ENCODE measurements around the gene UTP15.

The UTP15 gene

GRCh38 chr5:73565139-73565968 is at the start of gene UTP15, which contains the start of gene ANKRA2:
Gene UTP15, plus strand, starts transcription at chr5:73565743. Its CDS starts 1,602 bp downstream, at chr5:73567345.
Gene ANKRA2, minus strand, starts transcription at chr5:73565639. Its CDS starts 2,758 bp downstream, at chr5:73562881.
- DNase-seq (ENCODE audit: low read depth) = peak; percentile 93

GRCh38 chr5:73519531-73520283 is 45.8 kb upstream of the UTP15 start:
- DNase-seq (ENCODE audit: low read depth) = no peak

DNA sequence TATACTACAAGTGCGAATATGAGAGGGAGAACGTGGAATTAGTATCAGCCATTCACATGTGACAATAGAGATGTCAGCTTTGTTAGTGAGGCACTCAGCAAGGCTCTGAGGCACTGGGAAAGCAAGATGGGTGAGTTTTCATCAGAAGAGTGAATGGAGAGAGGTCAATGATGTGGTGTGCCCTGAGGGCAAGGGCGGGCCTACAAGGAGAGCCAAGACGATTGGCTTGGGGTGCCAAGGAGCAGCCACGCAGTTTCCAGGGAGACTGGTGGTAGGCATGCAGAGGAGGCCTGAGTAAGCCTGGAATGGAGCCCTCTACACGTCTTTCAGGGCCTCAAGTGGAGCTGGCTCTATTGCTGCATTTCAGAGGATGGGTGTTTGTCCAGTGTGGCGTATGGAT is 42.6 kb upstream of the UTP15 start:
- no peak for DNase-seq (ENCODE audit: low read depth)

DNA sequence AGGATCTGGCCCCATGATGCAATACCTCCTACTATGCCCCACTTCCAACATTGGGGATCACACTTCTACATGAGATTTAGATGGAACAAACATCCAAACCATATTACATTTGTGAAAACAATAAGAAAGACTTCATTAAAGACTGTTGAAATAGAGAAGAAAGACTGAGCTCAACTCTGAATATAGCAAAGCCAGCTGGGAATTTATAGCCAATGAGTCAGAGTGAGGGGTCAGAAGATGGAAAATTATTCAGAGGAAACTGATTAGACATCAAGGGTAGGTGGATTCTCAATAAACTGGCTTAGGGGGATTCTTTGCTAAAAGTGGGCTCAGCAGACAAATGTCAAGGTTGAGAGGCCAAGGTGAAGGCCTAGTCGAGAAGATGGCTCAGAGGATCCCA is 41.7 kb upstream of the UTP15 start:
- no peak for DNase-seq (ENCODE audit: low read depth)

- DNase-seq (ENCODE audit: low read depth) = no peak
Measured at GRCh38 chr5:73525606-73526203, 39.8 kb upstream of the UTP15 start.

GRCh38 chr5:73528248-73528647 is 37.3 kb upstream of the UTP15 start:
- DNase-seq (ENCODE audit: low read depth) = no peak

DNA sequence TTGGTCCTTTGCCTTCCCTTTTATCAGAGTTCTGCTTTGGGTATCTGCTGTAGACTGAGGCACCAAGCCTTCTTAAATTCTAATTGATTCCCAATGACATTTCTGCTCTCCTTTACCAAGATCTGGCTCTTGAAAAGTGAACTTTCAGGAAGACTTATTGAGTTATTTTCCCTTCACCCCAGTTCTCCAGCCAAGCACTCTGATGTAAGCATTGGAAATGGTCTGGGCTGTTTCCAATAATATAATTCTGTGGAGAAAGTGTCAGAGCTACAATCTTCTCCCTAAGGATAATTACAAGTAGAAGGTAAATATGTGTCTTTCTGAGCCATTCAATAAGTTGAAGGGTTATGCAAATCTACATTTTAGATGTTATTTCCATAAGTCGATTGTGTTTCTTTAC is 36.5 kb upstream of the UTP15 start:
- DNase-seq (ENCODE audit: low read depth) = no peak

DNA sequence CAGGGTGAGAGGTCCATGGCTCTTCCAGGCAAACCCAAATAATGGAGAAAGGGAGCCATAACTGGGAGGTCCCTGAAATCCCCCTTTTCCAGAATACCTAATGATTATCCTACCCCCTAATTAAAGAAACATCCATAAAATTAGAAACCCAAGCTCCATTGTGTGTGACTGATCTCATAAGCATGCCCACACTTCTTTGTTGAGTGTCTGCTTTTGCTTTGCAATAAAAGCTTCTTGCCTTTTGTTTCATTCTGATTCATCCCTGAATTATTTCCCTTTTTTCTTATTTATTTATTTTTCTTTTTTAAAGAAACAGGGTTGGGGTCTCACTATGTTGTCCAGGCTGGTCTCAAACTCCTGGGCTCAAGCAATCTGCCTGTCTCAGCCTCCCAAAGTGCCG is 34.2 kb upstream of the UTP15 start:
- no peak for DNase-seq (ENCODE audit: low read depth)

DNA sequence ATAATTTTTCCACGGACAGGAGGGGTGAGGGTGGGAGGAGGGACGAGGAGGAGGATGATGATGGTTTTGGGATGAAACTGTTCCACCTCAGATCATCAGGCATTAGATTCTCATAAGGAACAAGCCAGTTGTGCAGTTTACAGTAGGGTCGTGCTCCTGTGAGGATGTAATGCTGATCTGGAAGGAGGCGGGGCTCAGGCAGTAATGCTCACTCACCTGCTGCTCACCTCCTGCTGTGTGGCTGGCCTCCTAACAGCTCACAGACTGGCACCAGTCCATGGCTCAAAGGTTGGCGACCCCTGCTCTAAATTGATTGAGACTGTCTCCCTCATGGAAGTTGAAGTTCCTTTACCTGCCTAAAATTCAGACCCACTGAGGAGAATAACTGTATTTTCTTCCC is 33.3 kb upstream of the UTP15 start:
- no peak for DNase-seq (ENCODE audit: low read depth)

DNA sequence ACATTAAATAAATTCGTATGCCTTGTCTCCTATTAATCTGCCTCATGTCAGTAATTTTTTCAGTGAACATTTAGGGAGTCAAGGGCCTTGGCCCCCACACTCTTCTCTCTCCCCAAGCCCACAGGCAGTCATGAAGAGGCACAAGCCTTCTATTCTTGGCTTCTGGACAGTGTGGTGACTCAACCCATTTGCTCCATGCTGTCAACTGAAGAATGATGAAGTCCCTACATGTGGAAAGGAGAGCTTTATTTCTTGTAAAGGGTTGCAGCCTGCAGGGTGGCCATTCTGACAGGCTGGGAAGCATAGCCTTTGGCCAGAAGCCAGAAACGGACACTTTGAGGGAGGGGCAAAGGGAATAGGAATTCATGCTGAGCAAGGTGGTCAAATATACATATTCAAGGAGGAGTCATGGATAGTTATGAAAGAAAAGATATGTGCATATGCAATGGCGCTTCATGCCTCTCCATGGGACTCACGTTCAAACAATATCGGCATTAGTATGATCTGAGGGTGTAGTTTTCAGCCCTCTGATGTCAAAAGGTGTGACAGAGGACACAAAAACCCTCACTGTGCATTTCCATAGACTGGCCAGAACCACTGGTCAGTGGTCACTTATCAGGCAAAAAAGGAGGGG is 31.4 kb upstream of the UTP15 start:
- no peak for DNase-seq (ENCODE audit: low read depth)

GRCh38 chr5:73534971-73535370 is 30.6 kb upstream of the UTP15 start:
- no peak for DNase-seq (ENCODE audit: low read depth)

- no peak for DNase-seq (ENCODE audit: low read depth)
Measured at GRCh38 chr5:73539730-73540129, 25.8 kb upstream of the UTP15 start.

DNA sequence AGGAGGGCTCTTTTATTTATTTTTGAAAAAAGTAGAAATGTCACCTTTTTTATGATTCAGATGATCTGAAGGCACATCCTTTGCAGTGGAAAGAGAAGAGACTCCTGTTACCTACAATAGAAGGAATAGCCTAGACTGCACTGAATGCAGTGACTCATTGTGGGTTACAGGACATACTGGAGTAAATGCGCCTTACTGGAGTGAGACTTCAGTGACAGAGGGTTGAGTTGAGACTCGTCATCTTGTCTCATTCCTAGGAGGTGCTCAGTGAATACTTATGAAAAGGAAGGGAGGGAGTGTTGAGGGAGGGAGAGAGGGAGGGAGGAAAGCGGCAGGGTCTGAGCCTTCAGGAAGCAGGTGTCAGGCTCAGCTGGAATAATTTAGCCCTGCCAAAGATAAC is 25.4 kb upstream of the UTP15 start:
- DNase-seq (ENCODE audit: low read depth) = no peak

DNA sequence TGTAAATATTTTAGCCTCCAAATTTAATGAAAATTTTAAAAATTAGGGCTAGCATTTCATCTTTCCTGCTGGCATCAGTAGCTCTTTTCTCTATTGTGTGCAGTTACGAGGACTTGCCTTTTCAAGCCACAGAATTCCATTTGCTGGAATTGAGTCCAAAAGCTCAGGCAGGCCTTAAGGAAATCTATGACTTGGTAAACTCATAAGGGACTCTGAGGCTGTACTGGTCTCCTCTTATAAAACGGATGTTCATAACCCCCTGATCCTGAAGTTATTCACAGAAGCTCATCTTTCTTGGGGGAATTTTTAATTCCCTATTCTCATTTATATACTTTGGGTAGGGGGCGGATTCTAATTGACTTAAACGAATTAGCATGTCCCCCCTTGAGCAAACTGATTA is 23.5 kb upstream of the UTP15 start:
- DNase-seq (ENCODE audit: low read depth) = no peak

- DNase-seq (ENCODE audit: low read depth) = no peak
Measured at GRCh38 chr5:73544429-73545402, 20.8 kb upstream of the UTP15 start.

- no peak for DNase-seq (ENCODE audit: low read depth)
Measured at GRCh38 chr5:73545403-73545779, 20.2 kb upstream of the UTP15 start.

GRCh38 chr5:73550016-73550415 is 15.5 kb upstream of the UTP15 start:
- DNase-seq (ENCODE audit: low read depth) = no peak

DNA sequence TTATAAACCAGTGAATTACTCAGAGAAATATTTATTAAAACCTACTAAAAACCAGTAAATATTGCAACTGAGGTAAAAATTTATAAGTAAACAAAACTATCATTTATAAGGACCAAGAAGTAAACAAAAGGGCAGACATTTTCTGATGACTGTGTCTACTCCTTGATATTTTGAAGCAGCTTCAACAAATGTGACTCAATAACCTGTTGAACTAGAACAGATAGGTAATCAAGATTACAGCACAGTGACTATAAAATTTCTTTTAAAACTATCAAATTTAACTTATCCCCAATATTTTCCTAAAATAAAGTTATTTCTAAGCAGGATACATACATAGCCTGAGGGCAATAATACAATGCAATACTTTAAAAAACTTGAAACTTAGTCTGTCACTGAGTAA is 12.9 kb upstream of the UTP15 start:
- DNase-seq (ENCODE audit: low read depth) = no peak

DNA sequence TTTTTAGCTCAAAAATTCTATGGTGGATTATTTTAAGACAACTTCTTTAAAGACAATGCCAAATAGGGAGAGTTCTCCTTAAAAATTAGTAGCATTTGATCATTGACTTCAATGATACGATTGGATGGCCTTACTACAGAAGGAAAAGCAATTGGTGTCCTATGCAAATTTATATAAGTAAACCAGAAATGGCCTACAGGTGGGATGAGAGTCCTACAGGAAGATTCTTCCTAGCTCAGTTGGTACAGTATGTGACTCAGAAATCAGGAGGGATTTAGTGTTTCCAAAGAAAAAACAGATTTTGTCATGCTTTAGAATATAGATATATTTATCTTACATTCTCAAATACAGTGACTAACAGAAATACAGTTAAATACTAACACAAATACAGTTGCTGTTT is 6.6 kb upstream of the UTP15 start:
- no peak for DNase-seq (ENCODE audit: low read depth)

DNA sequence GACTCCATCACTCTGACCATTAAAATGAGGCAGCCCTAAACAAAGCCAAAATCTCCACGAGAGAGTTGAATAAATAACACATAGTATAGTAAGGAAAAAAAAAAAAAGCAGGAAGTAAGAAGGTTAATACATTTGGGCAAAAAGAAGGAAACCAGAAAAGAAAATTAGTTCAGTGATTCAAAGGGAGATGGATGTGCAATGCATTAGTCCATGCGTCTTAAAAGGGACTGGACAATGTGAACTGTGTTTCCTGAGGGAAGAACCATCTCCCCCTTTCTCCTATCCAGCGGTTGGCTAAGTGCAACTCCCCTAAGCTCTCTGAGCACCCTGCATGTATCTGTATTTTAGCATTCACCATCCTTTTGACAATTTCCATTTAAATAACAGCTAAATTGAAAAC is 1.5 kb upstream of the UTP15 start:
- DNase-seq (ENCODE audit: low read depth) = no peak

GRCh38 chr5:73564675-73565074 is 868 bp upstream of the UTP15 start:
- no peak for DNase-seq (ENCODE audit: low read depth)

Measured in CMK (cell line).